Stimulated activated CD4-positive, alpha-beta T cell treated with anti-CD3 and anti-CD28 coated beads, Interleukin-1b, Interleukin-23, amount 100 ng/mL, for 1 hour (primary cell): ENCODE results near the gene PPIF.
A peak's percentile ranks its signal among the peaks of the same experiment; 100 is the strongest.
"Not testable (repeated sequence)": the region's sequence is repeated elsewhere in the genome, so short reads cannot be mapped to it uniquely, and the experiment has no call there.

Experiments
- DNase-seq, 2 donors: peaks; one replicate each; pipeline ENCODE4 v3.0.0-alpha.2; 2020; ENCODE audit warnings: low read depth in 2 of 2

The PPIF gene

DNA sequence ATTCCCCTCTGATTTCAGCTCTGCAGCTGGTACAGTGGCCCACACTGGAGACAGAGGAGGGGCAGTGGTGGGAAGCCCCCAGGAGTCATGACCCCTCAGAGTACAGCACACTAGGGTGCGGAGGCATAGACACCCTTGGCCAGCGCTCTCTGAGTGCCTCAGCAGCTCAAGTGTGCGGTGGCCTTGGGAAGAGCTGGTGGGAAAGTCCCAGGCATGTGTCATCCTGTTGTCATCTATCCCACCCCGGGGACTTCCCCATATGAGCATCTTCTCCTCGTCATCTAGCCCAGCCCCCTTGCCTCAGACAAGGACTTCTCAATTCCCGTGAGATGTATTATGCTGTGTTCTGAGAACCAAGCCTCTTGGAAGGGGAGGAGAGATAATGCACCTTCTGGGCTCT, 15.6 kb upstream of the PPIF start:
- peak; percentile 36 to 54 for DNase-seq

DNA sequence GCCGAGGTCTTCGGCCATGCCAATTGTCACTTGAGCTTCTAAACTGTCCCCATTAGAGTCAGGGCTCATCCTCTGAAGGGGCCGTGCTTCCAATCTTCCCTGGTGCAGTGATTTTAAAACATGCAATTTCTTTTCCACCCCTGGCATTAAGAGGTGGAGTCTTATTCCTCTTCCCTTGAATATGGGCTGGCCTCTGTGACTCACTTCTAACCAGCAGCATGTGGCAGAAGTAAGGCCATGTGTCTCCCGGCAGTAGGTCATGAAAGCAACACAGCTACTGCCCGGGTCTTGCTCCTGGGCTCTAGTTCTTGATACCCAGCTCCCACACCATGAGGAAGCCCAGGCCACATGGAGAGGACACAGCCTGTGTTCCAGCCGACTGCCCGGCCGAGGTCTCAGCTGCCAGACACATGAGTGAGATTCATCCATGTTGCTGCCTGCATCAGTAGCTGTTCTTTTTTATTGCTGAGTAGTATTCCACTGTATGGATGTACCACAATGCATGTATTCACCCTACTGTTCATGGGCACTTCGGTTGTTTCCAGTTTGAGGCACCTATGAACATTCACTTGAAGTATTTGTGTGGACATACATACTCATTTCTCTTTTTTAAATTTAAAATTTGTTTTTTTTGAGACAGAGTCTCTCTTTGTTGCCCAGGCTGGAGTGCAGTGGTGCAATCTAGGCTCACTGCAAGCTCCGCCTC, 14.5 kb upstream of the PPIF start:
- DNase-seq: not testable (repeated sequence)

DNA sequence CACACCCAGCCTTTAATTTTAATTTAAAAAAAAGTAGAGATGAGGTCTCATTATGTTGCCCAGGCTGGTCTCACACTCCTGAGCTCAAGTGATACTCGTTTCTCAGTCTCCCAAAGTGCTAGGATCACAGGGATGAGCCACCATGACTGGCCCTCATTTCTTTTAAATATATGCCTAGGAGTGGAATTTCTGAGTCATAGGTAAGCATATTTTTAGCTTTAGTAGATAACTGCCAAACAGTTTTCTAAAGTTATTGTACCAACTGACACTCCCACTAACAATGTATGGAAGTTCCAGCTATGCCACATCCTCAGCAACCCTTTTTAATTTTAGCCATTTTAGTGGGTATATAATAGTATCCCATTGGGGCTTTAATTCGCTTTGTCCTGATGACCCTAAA, 13.8 kb upstream of the PPIF start:
- no peak for DNase-seq

DNA sequence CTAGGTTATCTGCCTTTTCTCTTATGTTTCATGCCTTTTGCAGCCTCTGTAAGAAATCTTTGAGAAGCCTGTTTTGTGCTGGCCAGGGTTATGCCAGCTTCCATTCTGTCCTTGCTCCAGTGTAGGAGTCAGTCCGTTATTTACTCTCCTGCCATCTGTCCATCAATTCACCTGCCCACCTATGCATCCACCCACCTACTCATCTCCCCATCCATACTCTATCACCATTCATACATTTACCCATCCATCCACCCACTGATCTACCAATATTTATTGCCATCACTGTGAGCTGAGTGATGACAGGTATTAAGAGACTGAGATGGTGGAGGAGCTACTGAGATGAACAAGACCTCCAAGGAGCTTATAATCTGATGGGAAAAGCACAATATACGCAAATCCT, 12.7 kb upstream of the PPIF start:
- DNase-seq: no peak

DNA sequence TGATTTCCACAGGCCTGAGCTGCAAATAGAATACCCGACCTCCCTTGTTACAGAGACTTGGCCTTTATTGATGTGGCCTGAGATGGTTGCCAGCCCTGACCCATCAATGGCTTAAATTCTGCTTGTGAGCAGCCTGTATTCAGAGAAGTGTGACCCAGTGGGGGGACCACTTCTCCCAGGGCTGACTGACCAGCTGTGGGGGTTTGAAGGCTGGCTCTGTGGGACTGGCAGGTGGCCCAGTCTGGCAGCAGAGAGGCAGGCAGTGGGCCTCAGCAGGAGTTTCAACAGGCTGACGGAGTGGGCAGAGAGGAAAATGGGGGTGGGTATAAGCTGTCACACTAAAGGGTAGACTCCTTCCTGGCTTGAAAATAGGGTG, 12.2 kb upstream of the PPIF start:
- DNase-seq: no peak

DNA sequence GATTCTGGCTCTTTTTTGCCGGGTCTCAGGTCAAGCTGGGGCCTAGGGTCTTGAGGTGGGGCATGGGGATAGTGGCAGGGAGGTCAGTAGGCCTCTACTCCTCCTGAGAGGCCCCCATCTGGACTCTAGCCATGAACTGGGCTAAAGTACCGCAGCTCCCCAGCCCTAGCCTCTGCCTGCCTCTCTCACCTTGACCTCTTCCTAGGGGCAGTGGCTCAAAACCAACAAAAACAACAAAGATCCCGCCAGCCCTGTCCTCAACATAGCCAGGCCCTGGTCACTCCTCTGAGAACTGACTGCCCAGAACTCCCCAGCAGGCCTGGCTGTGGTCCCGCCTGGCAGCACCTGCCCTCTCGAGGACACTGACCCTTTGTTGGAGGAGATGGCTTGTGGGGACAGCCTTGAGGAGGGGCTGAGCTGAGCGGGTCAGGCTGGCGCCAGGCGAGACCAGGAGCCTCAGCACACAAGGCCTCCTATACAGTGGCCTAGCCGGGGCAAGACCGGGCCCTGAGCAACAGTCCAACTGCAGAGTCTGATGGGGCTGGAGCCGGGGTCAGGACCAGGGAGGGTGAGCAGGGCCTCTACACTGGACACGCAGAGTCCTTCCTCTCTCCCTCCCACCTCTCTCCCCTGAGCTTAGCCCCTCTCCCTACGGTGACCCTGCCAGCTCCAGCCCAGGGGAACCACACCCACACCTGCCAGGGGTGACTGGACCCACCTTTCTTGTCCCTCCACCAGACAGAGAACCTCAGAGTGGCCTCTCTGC, 11.6 kb upstream of the PPIF start:
- DNase-seq: no peak

DNA sequence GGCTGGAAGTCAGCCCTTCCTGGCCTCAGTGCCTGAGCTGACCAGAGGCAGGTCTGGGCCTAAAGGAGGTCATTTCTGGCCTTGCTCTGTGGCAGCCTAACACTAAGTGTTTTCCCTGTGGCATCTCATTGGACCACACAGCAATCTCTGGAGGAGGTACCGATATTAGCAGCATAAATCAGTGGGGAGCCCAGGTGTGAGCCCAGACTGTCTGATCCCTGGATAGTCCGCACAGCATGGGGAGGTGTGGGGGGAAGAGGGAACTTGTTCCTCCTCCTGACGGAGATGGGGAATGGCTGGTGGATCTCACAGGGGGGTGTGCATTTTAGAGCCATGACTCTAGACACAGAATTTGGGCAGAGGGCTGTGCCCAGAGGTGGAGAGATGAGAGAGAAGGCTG, 11.0 kb upstream of the PPIF start:
- DNase-seq: no peak

DNA sequence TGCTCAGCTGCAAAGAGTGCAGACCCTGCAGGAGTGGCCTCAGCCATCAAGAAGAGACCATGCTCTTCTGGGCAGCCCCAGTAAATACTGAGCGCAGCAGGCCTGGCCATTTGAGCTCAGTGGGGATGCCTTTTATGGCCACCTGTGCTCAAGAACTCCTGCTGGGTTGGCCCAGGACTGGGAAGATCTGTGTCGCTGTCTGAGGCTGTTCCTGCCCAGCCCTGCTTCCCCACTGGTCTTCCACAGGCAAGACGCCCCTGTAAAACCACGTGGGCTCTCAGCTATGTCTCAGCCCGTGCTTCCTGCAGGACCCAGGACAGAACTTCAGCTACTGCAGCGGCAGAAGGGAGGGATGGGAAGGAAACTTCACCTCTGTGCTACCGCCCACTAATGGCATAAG, 10.5 kb upstream of the PPIF start:
- DNase-seq: no peak

DNA sequence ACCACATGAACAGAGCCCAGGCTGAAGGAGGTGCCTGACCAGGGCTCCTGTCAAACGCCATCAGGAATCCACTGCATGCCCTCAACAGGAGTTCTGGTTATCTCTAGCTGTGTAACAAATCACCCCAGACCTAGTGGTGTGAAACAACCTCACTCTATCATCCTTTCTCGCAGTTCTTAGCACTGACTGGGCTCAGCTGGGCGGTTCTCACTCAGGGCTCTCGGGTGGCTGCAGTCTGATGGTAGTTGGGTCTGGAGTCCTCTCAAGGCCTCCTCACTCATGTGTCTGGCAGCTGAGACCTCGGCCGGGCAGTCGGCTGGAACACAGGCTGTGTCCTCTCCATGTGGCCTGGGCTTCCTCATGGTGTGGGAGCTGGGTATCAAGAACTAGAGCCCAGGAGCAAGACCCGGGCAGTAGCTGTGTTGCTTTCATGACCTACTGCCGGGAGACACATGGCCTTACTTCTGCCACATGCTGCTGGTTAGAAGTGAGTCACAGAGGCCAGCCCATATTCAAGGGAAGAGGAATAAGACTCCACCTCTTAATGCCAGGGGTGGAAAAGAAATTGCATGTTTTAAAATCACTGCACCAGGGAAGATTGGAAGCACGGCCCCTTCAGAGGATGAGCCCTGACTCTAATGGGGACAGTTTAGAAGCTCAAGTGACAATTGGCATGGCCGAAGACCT, 9.3 kb upstream of the PPIF start:
- DNase-seq: not testable (repeated sequence)

DNA sequence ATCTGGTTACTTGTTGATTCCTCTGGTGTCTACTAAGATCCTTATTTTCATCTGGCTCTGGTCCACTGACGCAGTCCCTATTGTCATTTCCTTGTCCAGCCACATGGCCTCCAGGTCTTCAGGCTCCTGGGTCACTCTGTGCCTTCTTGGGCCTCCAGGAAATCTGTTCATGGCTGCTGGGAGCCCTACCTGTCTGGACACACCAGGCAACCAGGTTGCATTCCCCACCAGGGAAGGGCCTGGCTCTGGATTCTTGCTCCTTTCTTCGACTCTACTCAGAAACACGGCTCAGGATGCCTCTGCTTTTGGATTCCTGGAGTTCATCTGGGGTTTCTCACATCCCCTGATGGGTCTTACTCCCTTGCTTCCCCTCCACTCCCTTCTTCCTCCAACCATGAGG, 8.0 kb upstream of the PPIF start:
- no peak for DNase-seq

DNA sequence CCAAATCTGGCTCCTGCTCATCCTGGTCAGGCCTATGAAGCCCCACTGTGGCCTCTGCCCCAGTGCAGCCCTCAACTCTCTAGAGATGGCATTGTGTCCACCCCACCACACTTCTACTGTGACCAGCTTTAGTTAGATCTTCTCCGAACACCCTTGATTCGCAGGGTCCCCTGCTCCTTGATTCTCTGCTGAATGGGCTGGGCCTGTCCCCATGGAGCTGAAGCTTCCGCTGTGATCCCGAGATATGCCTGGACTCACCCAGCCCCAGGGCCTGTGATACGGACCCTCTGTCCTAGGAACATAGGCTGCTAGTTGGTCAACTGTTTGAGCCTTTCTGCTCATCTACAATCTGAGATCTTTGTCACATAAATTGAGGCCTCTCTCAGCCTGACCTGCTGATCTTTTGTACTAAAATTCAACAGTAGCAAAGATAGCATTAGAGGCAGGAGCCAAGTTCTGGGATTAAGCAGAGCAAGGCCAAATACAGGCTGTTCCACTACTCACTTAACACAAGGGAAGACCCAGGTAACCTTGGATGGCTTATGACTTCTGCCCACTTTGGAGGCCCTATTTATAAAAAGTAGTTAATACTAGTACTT, 6.5 kb upstream of the PPIF start:
- no peak for DNase-seq

DNA sequence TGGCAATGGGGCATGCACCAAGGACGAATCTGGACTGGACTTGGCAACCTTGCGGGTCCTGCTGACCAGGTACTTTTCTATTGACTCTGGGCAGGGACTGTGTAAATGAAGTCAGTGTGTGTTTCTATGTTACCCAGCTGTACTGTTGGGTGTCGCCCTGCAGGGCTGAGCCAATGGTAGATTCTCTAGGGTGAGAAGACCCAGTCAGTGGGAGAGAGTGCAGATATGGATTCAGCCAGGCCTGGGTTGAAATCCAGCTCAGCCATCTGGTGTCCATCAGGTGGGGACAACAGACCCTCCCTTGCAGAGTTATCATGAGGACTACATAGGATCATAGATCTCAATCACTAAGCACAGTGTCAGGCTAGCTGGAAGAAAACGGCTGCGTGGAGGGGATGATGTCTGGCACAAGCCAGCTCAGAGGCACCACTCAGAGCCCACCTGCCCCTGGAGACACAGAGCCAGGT, 4.9 kb upstream of the PPIF start:
- DNase-seq: no peak

DNA sequence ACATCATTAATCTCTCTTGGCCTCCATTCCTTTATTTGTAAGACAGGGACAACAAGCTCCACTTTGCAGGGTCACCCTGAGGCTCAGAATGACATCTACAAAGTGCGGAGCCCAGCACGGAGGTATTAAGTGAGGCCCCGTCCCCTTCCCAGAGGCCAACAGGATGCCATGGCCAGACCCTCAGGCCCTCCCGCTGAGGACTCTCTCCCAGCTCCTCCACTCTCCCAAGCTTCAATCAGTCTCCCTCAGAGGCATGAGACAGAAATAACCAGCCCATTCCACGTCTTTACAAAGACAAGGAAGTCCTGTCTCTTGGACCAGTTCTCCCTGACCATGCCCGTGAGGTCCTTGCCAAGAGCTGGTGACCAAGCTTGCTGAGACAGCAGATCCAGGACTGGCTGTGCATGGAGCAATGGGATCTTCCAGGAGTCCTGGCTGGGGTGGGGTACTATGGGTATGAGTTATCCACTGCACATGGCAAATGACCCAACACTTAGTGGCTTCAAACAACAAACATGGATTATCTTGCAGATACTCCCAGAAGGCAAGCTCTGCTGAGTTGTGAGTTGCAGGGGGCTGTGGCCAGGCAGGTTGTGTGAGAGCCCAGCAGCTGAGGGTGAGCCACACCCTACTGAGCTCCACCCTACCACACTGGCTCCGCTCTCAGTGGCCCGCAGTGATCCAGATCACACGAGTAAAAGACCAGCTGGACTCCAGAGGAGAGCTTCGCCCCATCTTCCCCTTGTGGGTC, 4.3 kb upstream of the PPIF start:
- DNase-seq: no peak

DNA sequence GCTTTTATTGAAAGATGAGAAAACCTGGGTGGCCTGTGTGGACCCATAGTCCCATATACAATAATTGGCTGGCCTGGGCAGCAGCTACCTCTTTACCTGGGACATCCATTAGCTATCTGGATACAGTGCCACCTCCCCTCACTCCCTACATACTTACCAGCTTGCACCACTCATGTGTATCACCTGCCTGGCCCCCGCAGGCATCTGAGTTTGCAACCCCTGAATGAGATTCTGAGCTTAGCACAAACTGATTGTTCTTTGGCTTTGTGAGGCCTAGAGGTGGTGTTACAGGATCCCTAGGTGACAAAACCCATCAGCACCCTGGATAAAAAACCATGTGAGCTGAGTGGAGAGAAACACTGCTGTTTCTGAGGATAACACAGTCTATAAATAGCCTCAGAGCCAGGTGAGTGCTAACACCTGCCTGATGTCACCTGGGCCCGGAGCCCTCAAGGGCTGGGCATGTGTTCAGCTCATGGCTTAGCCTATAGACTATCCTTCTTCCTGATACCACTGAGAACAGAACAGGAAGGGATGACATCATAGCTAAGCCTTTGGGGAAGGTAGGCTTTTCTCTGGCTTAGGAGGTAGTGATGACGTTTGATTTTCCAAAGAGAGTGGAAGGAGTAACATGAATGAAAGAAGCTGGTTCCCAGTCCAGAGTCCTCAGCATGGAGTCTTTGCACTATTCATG, 2.6 kb upstream of the PPIF start:
- DNase-seq: no peak

DNA sequence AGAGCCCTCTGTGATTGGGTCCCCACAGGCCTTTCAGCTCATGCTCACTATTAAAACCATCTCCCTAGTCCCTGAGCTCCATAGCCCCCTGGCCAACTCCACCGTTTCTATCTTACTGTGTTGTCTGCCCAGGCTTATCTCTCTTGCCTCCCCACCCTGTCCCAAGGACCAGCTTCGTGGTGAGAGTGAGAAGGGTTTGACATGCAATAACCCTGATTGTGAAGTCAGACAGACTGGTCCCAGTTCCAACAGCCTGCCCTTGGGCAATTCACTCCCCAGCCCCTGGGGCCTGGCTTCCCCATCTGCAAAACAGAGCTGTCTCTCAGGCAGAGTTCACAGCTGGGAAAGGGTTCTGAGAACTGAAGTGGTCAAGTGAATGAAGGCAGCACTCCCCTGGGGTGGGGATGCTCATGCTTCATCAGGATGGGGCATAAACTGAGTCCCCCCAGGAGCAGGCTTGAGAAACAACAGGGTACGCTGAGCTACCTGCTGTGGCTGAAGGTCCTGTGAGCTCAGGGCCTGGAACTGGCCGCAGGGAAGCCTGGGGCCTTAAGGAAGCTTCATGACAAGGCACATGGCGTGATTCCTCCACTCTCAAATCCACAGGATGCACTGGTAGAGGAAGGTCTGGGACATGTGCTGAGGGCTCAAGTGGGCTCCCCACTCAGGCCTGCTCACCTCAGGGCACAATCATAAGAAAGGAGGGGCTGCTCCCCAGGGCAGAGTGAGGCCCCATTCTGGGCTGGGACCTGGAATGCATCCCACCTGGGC, 1.8 kb upstream of the PPIF start:
- DNase-seq: no peak

DNA sequence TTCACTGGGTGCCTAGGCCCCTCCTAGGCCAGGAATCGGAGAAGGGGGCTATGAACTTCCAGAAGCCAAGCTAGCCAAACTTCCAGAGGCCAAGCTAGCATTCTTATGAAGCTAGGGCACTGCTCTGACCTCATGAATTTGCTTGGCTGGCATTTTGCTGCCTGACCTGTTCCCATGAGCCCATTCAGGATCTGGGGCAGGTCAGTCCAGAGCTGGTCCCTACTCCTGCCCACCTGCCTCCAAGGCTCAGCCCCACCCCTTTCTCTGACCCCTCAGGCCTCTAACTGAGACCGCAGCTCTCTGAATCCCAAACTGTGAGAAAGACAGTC, 1.3 kb upstream of the PPIF start:
- no peak for DNase-seq

DNA sequence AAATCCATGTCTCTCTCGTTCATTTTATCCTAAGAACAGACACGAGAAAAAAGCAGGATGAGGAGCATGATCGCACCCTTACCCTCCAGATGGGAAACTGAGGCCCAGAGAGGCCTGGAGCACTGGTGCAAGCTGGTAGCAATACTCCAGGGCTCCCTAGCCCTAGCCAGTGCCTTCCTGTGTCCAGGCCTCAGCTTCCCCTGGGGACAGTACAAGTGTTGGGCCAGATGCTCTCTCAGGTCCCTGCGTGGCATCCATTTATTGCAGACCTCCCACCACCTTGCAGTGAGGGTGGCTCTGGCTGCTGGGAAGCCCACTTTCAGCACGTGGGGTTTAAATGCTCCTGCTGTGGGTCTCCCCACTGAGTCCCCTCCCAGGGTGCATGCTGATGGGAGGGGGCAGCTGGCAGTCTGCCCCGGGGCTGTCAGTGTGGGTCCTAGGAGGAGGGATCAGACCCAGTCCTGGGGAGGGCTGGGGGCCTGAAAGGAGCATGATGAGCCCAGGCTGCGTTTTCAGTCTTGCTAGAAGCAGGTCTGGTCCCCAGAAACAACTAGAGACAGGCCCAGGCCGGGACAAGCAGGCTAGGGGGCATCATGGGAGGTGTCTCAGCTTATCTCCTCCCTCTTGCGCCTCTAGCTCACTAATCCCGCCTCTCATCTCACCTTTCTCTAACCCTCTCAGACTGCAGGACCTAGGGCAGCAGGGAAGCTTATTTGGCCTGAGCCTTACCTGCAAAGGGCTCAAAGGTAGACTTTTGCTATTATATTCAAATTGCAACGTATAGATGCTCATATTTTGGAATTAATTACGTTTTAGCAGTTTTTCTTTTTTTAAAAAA, 662 bp upstream of the PPIF start:
- no peak for DNase-seq

DNA sequence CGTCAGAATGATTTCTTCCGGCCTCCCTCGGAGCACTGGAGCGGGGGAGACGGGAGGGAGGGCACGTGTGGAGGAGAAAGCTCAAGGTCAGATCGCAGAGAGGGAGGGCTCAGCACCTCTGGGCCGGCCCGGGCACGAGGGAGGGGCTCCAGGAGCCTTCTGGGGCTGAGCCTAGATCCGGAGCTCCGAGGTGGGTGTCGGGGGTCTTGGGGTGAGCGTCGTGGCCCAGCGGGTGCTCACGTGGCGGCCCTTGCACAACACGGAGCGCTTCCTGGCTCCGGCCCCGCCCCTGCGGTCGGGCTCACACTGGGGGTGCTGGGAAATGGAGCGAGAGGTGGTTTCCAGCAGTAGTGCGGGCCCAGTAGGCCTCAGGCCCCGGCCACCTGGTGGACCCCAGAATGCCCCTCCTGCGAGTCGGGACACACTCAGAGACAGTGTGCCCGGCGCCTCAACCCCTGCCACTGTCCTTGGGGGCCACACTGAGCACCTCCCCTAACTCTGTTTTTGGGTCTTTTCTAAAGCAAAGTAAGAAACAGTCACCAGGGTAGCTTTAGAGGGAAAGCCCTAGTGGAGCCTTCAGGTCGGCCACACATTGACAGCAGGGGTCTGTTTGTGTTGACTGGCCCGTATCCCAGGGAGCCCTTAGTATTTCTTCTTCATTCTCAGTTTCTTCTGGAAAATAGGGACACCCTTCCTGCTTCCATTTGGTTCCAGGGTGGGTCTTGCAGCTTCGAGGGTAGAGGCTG, 798 bp downstream of the PPIF start:
- peak; percentile 39 to 54 for DNase-seq

DNA sequence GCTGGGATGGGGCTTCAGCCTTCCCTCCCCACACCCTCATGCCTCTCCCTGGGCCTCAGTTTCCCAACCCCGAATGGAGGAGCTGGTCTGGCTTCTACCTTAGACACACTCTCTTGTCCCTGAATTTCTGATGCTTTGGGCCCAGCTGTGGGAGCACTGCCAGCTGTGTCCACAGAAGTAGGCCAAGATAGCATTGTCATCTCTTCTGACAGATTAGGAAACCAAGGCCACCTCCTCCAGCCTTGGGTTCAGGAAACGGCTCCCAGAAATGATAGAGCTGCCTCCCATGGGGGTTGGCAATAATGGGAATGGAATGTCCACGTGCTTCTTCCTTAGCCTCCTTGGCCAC, 1.3 kb downstream of the PPIF start:
- DNase-seq: no peak
